Kasumi-1 (cell line): Measurements from ENCODE around the gene CST6.

Experiments
- DNase-seq, 2 experiments: peaks; one replicate each; lab custom pipeline; 2025; lab: John Stamatoyannopoulos, UW

The CST6 gene

GRCh38 chr11:66047541-66048365 lies 35.9 kb downstream of the CST6 start:
- no peak for DNase-seq

- DNase-seq = no peak
These were observed 36.9 kb downstream of the CST6 start, which contains the start of gene GAL3ST3 for GRCh38 chr11:66048547-66049323. Gene GAL3ST3 (minus strand): TSS chr11:66049161. CDS start chr11:66045415, 3,746 bp downstream.

GRCh38 chr11:66050581-66051231 lies 38.9 kb downstream of the CST6 start:
- DNase-seq = no peak

- peak in 1 of 2 experiments; percentile 54 for DNase-seq
These were observed 39.6 kb downstream of the CST6 start for GRCh38 chr11:66051371-66051765.

GRCh38 chr11:66051766-66052663 lies 40.2 kb downstream of the CST6 start, which contains the start of gene SF3B2:
Gene SF3B2 (plus strand): TSS chr11:66052364. CDS start chr11:66052385, 21 bp downstream.
- DNase-seq = peak; percentile 97 to 98

GRCh38 chr11:66052664-66052982 lies 40.8 kb downstream of the CST6 start:
- no peak for DNase-seq

GRCh38 chr11:66055021-66055420 lies 43.2 kb downstream of the CST6 start:
- DNase-seq = no peak

GRCh38 chr11:66056501-66056900 lies 44.7 kb downstream of the CST6 start:
- DNase-seq = no peak

- no peak for DNase-seq
These were observed 48.3 kb downstream of the CST6 start for GRCh38 chr11:66059966-66060680.

- DNase-seq = no peak
These were observed 49.5 kb downstream of the CST6 start for GRCh38 chr11:66061268-66061667.

GRCh38 chr11:66062408-66062807 lies 50.6 kb downstream of the CST6 start:
- no peak for DNase-seq
